Endothelial cell of umbilical vein (primary cell): Measurements from ENCODE around the gene KCNS1. TPM values are rescaled to one million over a fixed set of nuclear protein-coding genes. Genes with fewer than 3 reads are reported as not detected.
"Not testable (repeated sequence)": the region's sequence is repeated elsewhere in the genome, so short reads cannot be mapped to it uniquely, and the experiment has no call there.

Source experiments
- BruUV-seq: library from RNA; stranded (reverse); fragments of 400-500 nt; replicated peaks from 2 replicates; lab custom pipeline; 2021; lab: Mats Ljungman, UMichigan
- CTCF ChIA-PET: fragments of 300-600, 350-600 bp; sonication (Branson Sonifier 250); formaldehyde crosslinking; loops from one replicate; lab custom pipeline; 2021; ENCODE audit warnings: antibody characterized with exemption, inconsistent platforms; lab: Charles Lee
- POLR2A ChIA-PET: fragments of 300-600, 350-600 bp; sonication (Branson Sonifier 250); formaldehyde crosslinking; loops from one replicate; lab custom pipeline; 2021; ENCODE audit warnings: antibody characterized with exemption, inconsistent platforms; lab: Charles Lee
- DNase-seq: peaks from one replicate; pipeline ENCODE4 v3.0.0-alpha.2; 2011; ENCODE audit warnings: low read depth, low spot score
- FAIRE-seq: peaks from 2 replicates; lab custom pipeline; 2011; peaks lifted over from hg19 to GRCh38; lab: Jason Lieb, UNC
- H2AFZ ChIP-seq: 2 replicates; pipeline ENCODE4 v1.6.0; 2012; ENCODE audit warnings: low read depth, low read length, control low read depth, inconsistent platforms
- H3K27ac ChIP-seq: 2 replicates; pipeline ENCODE4 v1.5.1; 2011; ENCODE audit warnings: low read depth, mild to moderate bottlenecking, control low read depth, low read length, moderate library complexity; ENCODE audit not compliant: insufficient read depth
- H3K27me3 ChIP-seq, 2 experiments: 2 replicates each; pipeline versions ENCODE4 v1.6.0 to v1.6.1; 2011; ENCODE audit warnings: low read length in 2 of 2, mixed read lengths in 1 of 2; ENCODE audit not compliant: control insufficient read depth in 2 of 2, insufficient read depth in 2 of 2
- H3K36me3 ChIP-seq, 2 experiments: 2 replicates in 1 of 2; 3 replicates in 1 of 2; pipeline ENCODE4 v1.5.1; 2011; ENCODE audit warnings: low read length in 2 of 2, mild to moderate bottlenecking in 1 of 2, moderate library complexity in 1 of 2; ENCODE audit not compliant: control insufficient read depth in 2 of 2, insufficient read depth in 2 of 2; ENCODE audit errors: extremely low read depth in 1 of 2
- H3K4me1 ChIP-seq: 3 replicates; pipeline ENCODE4 v1.5.1; 2011; ENCODE audit warnings: mild to moderate bottlenecking, low read length; ENCODE audit not compliant: control insufficient read depth, insufficient read depth; ENCODE audit errors: extremely low read depth
- H3K4me2 ChIP-seq: 2 replicates; pipeline ENCODE4 v1.6.1; 2011; ENCODE audit warnings: low read length, control low read depth, mixed read lengths; ENCODE audit not compliant: insufficient read depth
- H3K4me3 ChIP-seq, 3 experiments: fragments of 200-600 bp in 1 of 3; sonication (generic), shearing (Covaris generic) in 1 of 3; replicated peaks in 1 of 3; 2 replicates each; pipeline ENCODE4 v1.5.1; 2011 to 2016; ENCODE audit warnings: control low read depth in 3 of 3, low read length in 3 of 3, mild to moderate bottlenecking in 2 of 3, inconsistent platforms in 1 of 3, low read depth in 1 of 3, moderate library complexity in 1 of 3; ENCODE audit not compliant: insufficient read depth in 1 of 3
- H3K79me2 ChIP-seq: 2 replicates; pipeline ENCODE4 v1.6.0; 2012; ENCODE audit warnings: low read length, inconsistent platforms; ENCODE audit not compliant: control insufficient read depth, insufficient read depth
- H3K9ac ChIP-seq: replicated peaks from 2 replicates; pipeline ENCODE3; 2011; ENCODE audit warnings: low read length, control low read depth; ENCODE audit not compliant: insufficient read depth; ENCODE audit errors: extremely low read depth
- H3K9me1 ChIP-seq: replicated peaks from 3 replicates; pipeline ENCODE4 v1.6.0; 2011; ENCODE audit warnings: mild to moderate bottlenecking, low read length; ENCODE audit not compliant: control insufficient read depth, insufficient read depth; ENCODE audit errors: extremely low read depth
- H3K9me3 ChIP-seq: replicated peaks from 2 replicates; pipeline ENCODE4 v1.5.1; 2012; ENCODE audit warnings: low read length, inconsistent platforms; ENCODE audit not compliant: control insufficient read depth, insufficient read depth
- H4K20me1 ChIP-seq: replicated peaks from 2 replicates; pipeline ENCODE3; 2011; ENCODE audit warnings: mild to moderate bottlenecking, low read length; ENCODE audit not compliant: control insufficient read depth, insufficient read depth; ENCODE audit errors: extremely low read depth
- CTCF ChIP-seq, 2 donors: IDR thresholded peaks; 1 replicate in 1 of 2; 2 replicates in 1 of 2; pipeline ENCODE4 v1.5.1; 2011; ENCODE audit warnings: low read length in 2 of 2, mild to moderate bottlenecking in 2 of 2, moderate library complexity in 2 of 2, control low read depth in 1 of 2, inconsistent platforms in 1 of 2, low read depth in 1 of 2; ENCODE audit not compliant: insufficient read depth in 1 of 2; ENCODE audit errors: extremely low read depth in 1 of 2
- MAX ChIP-seq: IDR thresholded peaks from 2 replicates; pipeline ENCODE4 v1.6.1; 2011; ENCODE audit not compliant: insufficient read depth, insufficient read length
- dilution Hi-C: fragments of 300-500 bp; cut with MboI; formaldehyde crosslinking; loops from one replicate; pipeline ENCODE4 v1.15.0; 2019; ENCODE audit warnings: low sequenced_read_pairs; ENCODE audit not compliant: extremely low pct_ligation_motif_present
- intact Hi-C: fragments of 100-400 bp; cut with micrococcal nuclease; formaldehyde crosslinking; loops from one replicate; pipeline ENCODE4 v1.10.0; 2022
- polyA plus RNA-seq, 4 experiments: library from polyadenylated mRNA; depleted of rRNA in 3 of 4; stranded (reverse) in 3 of 4; unstranded in 1 of 4; fragments of >200 nt; gene quantifications; 2 replicates each; pipeline versions ENCODE4 v1.2.1 to v1.2.3, GENCODE V29; 2011 to 2012; ENCODE audit warnings: missing spikeins in 1 of 4
- total RNA-seq: library from RNA; stranded (reverse); gene quantifications from 2 replicates; pipeline ENCODE4 v1.2.3, GENCODE V29; 2021

Gene KCNS1
- total and polyA plus RNA-seq, 2 donors (not counting 3 experiments of a cell fraction or from before 2014, with no cell fraction given), result 0.14 to 0.29 TPM

- H2AFZ ChIP-seq, result no peak overlapping the region
- H3K36me3 ChIP-seq, result no peaks in the 10 kb centered on the region
- dilution Hi-C loops, result no loop called here
- no peak overlapping the region for H3K9ac ChIP-seq
- H4K20me1 ChIP-seq, result no peaks in the 10 kb centered on the region
- POLR2A ChIA-PET, result no interaction called here
- H3K9me1 ChIP-seq, result peaks cover 3% of the 10 kb centered on the region
- no peak for TF ChIP-seq CTCF (IDR thresholded peaks at IDR 0.05; ENCODE audit: extremely low read depth in 1 of 2, insufficient read depth in 1 of 2, low read depth in 1 of 2, low read length in 2 of 2)
- TF ChIP-seq MAX, result no peak
- H3K4me3 ChIP-seq, result no peak overlapping the region
- no peaks in the 10 kb centered on the region for H3K27me3 ChIP-seq
- CTCF ChIA-PET, result no interaction called here
- no peak overlapping the region for H3K4me2 ChIP-seq
- peaks cover 13% of the 10 kb centered on the region for H3K4me1 ChIP-seq
- DNase-seq, result no peak
- no peak for FAIRE-seq
- no TSS peak for BruUV-seq
- peaks cover 3% of the 10 kb centered on the region for H3K79me2 ChIP-seq
- H3K9me3 ChIP-seq, result no peaks in the 10 kb centered on the region
- no peak overlapping the region for H3K27ac ChIP-seq
- intact Hi-C loops, result no loop called here
Observed at GRCh38 chr20:45064812-45065211, 36.1 kb downstream of the KCNS1 start.

- H2AFZ ChIP-seq, H3K9me1 ChIP-seq, H3K27me3 ChIP-seq, DNase-seq, H4K20me1 ChIP-seq, POLR2A ChIA-PET, dilution Hi-C loops, intact Hi-C loops, H3K27ac ChIP-seq, H3K36me3 ChIP-seq, H3K4me2 ChIP-seq, H3K4me3 ChIP-seq, H3K9me3 ChIP-seq, FAIRE-seq, BruUV-seq, H3K79me2 ChIP-seq, H3K9ac ChIP-seq: not testable (repeated sequence)
- CTCF ChIA-PET, result interaction anchor here (1.5 kb wide), 1 partner anchor 19 kb away, joined by 6 read pairs; no protein-coding TSS in a partner anchor
- peaks cover 13% of the 10 kb centered on the region for H3K4me1 ChIP-seq
Observed at GRCh38 chr20:45063107-45063506, 37.8 kb downstream of the KCNS1 start.
